Measurements from ENCODE around the gene CRHBP.

GRCh38 chr5:76947082-76947503 is 5.8 kb upstream of the CRHBP start:
- no peak for TF ChIP-seq RORB (CRISPR knock-in tag; IDR thresholded peaks at IDR 0.05)
- TF ChIP-seq MYBL2 (CRISPR knock-in tag; IDR thresholded peaks at IDR 0.05): no peak
- TF ChIP-seq CTCF (IDR thresholded peaks at IDR 0.05): no peak
- no peak for TF ChIP-seq KAT7 (CRISPR knock-in tag; IDR thresholded peaks at IDR 0.05; ENCODE audit: borderline replicate concordance)
- no peak for TF ChIP-seq TCF7 (CRISPR knock-in tag; IDR thresholded peaks at IDR 0.05; ENCODE audit: low read depth)
- no peak for TF ChIP-seq EMX1 (CRISPR knock-in tag; IDR thresholded peaks at IDR 0.05)
- TF ChIP-seq MAX (CRISPR knock-in tag; IDR thresholded peaks at IDR 0.05): no peak
- no peak for TF ChIP-seq USF2 (CRISPR knock-in tag; IDR thresholded peaks at IDR 0.05)
- TF ChIP-seq ETV6 (CRISPR knock-in tag; IDR thresholded peaks at IDR 0.05): no peak
- no peak for TF ChIP-seq TEAD1 (CRISPR knock-in tag; IDR thresholded peaks at IDR 0.05)
- TF ChIP-seq PREB (CRISPR knock-in tag; IDR thresholded peaks at IDR 0.05; ENCODE audit: borderline replicate concordance): no peak
- no peak for TF ChIP-seq ARID4B (CRISPR knock-in tag; IDR thresholded peaks at IDR 0.05; ENCODE audit: borderline replicate concordance)
